Measurements from ENCODE around the gene BLM.
"Not testable (repeated sequence)": the region's sequence is repeated elsewhere in the genome, so short reads cannot be mapped to it uniquely, and the experiment has no call there.

The BLM gene

GRCh38 chr15:90716976-90717821 is at the start of gene BLM:
Gene BLM, plus strand, starts transcription at chr15:90717346. Its CDS starts 30,047 bp downstream, at chr15:90747393.
- DNase-seq (ENCODE audit: low spot score) (peak; percentile 99), FAIRE-seq (peak; percentile 85)

- not testable (repeated sequence) for FAIRE-seq; DNase-seq (ENCODE audit: low spot score)
Measured at GRCh38 chr15:90667755-90668345, 49.3 kb upstream of the BLM start.

GRCh38 chr15:90670631-90671030 is 46.5 kb upstream of the BLM start:
- FAIRE-seq; DNase-seq (ENCODE audit: low spot score): not testable (repeated sequence)

GRCh38 chr15:90671216-90671615 is 45.9 kb upstream of the BLM start:
- FAIRE-seq: no peak

GRCh38 chr15:90673357-90673756 is 43.8 kb upstream of the BLM start:
- DNase-seq (ENCODE audit: low spot score); FAIRE-seq: not testable (repeated sequence)

More at GRCh38 chr15:90671216-90671615, 45.9 kb upstream of the BLM start:
- no peak for DNase-seq (ENCODE audit: low spot score)

- DNase-seq (ENCODE audit: low spot score): no peak
- FAIRE-seq: no peak
Measured at GRCh38 chr15:90674476-90674875, 42.7 kb upstream of the BLM start.

GRCh38 chr15:90675464-90675863 is 41.7 kb upstream of the BLM start:
- DNase-seq (ENCODE audit: low spot score): no peak
- no peak for FAIRE-seq

GRCh38 chr15:90677807-90678790 is 39.0 kb upstream of the BLM start:
- no peak for FAIRE-seq
- no peak for DNase-seq (ENCODE audit: low spot score)

GRCh38 chr15:90679959-90680358 is 37.2 kb upstream of the BLM start:
- DNase-seq (ENCODE audit: low spot score) (no peak), FAIRE-seq (no peak)

- DNase-seq (ENCODE audit: low spot score): peak; percentile 70
- FAIRE-seq: no peak
Measured at GRCh38 chr15:90680371-90680935, 36.7 kb upstream of the BLM start.

- FAIRE-seq (no peak), DNase-seq (ENCODE audit: low spot score) (no peak)
Measured at GRCh38 chr15:90681056-90681455, 36.1 kb upstream of the BLM start.

- DNase-seq (ENCODE audit: low spot score): peak; percentile 52
Measured at GRCh38 chr15:90681480-90681879, 35.7 kb upstream of the BLM start.

GRCh38 chr15:90683371-90683770 is 33.8 kb upstream of the BLM start:
- FAIRE-seq: no peak

More at GRCh38 chr15:90681480-90681879, 35.7 kb upstream of the BLM start:
- FAIRE-seq: no peak

GRCh38 chr15:90683876-90684275 is 33.3 kb upstream of the BLM start:
- FAIRE-seq: no peak
- DNase-seq (ENCODE audit: low spot score): no peak

More at GRCh38 chr15:90683371-90683770, 33.8 kb upstream of the BLM start:
- DNase-seq (ENCODE audit: low spot score): no peak

GRCh38 chr15:90684281-90684680 is 32.9 kb upstream of the BLM start:
- no peak for DNase-seq (ENCODE audit: low spot score)
- FAIRE-seq: no peak

GRCh38 chr15:90685591-90686434 is 31.3 kb upstream of the BLM start:
- FAIRE-seq: no peak
- DNase-seq (ENCODE audit: low spot score): no peak

GRCh38 chr15:90686435-90687218 is 30.5 kb upstream of the BLM start:
- no peak for FAIRE-seq

GRCh38 chr15:90689326-90689961 is 27.7 kb upstream of the BLM start:
- DNase-seq (ENCODE audit: low spot score); FAIRE-seq: not testable (repeated sequence)

More at GRCh38 chr15:90686435-90687218, 30.5 kb upstream of the BLM start:
- DNase-seq (ENCODE audit: low spot score): no peak

GRCh38 chr15:90690585-90690984 is 26.6 kb upstream of the BLM start:
- FAIRE-seq: no peak
- no peak for DNase-seq (ENCODE audit: low spot score)
